Esophagus muscularis mucosa (tissue), 4 donors: ENCODE results near the gene HDAC4.

Source experiments
- CTCF ChIP-seq, 3 experiments: fragments of 200-600 bp in 2 of 3; fragments of 450-650 bp in 1 of 3; sonication (generic) in 2 of 3; IDR thresholded peaks; one replicate each; pipeline ENCODE4 v1.5.1; 2017 to 2019; ENCODE audit warnings: antibody characterized with exemption in 3 of 3, mild to moderate bottlenecking in 2 of 3, moderate library complexity in 1 of 3
- EP300 ChIP-seq: sonication (generic); formaldehyde crosslinking; IDR thresholded peaks from one replicate; pipeline ENCODE4 v1.6.1; 2017; ENCODE audit warnings: antibody characterized with exemption
- POLR2A ChIP-seq: fragments of 450-650 bp; IDR thresholded peaks from one replicate; pipeline ENCODE4 v1.6.1; 2017; ENCODE audit warnings: antibody characterized with exemption, moderate library complexity, mild to moderate bottlenecking, low read depth
- POLR2AphosphoS5 ChIP-seq, 2 donors: sonication (generic); formaldehyde crosslinking; IDR thresholded peaks; one replicate each; pipeline ENCODE4 v1.6.1; 2017; ENCODE audit warnings: antibody characterized with exemption in 2 of 2

GRCh38 chr2:239271882-239272281 lies 128.9 kb downstream of the HDAC4 start:
- TF ChIP-seq EP300 (no peak), POLR2A (no peak), CTCF (IDR thresholded peaks at IDR 0.05) (no peak), POLR2AphosphoS5 (IDR thresholded peaks at IDR 0.05) (no peak)
